ENCODE measurements around the gene SRPX. TPM values are rescaled to one million over a fixed set of nuclear protein-coding genes. Genes with fewer than 3 reads are reported as not detected.

SRPX gene
- total RNA-seq, 1 donor from 2014 or later, result 60.1 TPM

DNA sequence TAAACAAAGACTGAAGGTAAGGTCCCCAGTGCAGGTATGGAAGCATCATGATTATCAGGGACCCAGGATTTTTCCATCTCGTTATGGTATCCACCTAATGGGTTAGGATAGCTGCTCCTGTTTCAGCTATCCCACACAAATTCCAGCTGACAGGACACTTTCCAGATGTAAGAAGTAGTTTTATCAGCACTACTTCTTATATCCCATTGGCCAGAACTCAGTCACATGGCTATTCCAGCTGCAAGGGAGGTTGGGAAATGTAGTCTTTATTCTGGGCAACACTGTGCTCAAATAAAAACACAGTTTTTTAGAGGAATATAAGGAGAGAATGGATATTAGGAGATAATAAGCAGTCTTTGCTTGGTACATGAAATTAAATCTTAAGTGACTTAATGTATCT lies 96.7 kb downstream of the SRPX start:
- no peak for DNase-seq (ENCODE audit: low read depth)
- Histone ChIP-seq H3K4me3 (ENCODE audit: insufficient read depth, low read depth, low read length) (no peak overlapping the region), H3K79me2 (ENCODE audit: insufficient read depth, low read length) (no peaks in the 10 kb centered on the region), H3K27ac (ENCODE audit: low read depth, low read length) (no peak overlapping the region), H3K4me2 (ENCODE audit: low read length) (no peak overlapping the region), H2AFZ (ENCODE audit: low read depth, low read length) (no peak overlapping the region), H3K36me3 (ENCODE audit: insufficient read depth, low read length) (peaks cover 3% of the 10 kb centered on the region), H3K27me3 (ENCODE audit: insufficient read depth, low read length) (no peaks in the 10 kb centered on the region), H3K9ac (ENCODE audit: low read length) (no peak overlapping the region), H4K20me1 (ENCODE audit: insufficient read depth, low read length) (no peaks in the 10 kb centered on the region), H3K4me1 (ENCODE audit: insufficient read depth, low read length) (no peaks in the 10 kb centered on the region), H3K9me3 (ENCODE audit: insufficient read depth, low read depth, low read length) (no peaks in the 10 kb centered on the region)
- no peaks in the 10 kb centered on the region for H3K36me3 Mint-ChIP-seq (ENCODE audit: low read depth, unreplicated experiment)
- FAIRE-seq, result no peak
- H3K27me3 Mint-ChIP-seq (ENCODE audit: low read depth, unreplicated experiment), result no peaks in the 10 kb centered on the region
- H3K27ac Mint-ChIP-seq (ENCODE audit: unreplicated experiment), result no peak overlapping the region
- H3K4me1 Mint-ChIP-seq (ENCODE audit: low read depth, unreplicated experiment), result no peaks in the 10 kb centered on the region
- H3K4me3 Mint-ChIP-seq (ENCODE audit: unreplicated experiment), result no peak overlapping the region
- H3K9me3 Mint-ChIP-seq (ENCODE audit: unreplicated experiment), result no peaks in the 10 kb centered on the region
- TF ChIP-seq EZH2 (IDR thresholded peaks at IDR 0.05; ENCODE audit: insufficient read depth, low read length), result no peak
- TF ChIP-seq, protein P1, sequence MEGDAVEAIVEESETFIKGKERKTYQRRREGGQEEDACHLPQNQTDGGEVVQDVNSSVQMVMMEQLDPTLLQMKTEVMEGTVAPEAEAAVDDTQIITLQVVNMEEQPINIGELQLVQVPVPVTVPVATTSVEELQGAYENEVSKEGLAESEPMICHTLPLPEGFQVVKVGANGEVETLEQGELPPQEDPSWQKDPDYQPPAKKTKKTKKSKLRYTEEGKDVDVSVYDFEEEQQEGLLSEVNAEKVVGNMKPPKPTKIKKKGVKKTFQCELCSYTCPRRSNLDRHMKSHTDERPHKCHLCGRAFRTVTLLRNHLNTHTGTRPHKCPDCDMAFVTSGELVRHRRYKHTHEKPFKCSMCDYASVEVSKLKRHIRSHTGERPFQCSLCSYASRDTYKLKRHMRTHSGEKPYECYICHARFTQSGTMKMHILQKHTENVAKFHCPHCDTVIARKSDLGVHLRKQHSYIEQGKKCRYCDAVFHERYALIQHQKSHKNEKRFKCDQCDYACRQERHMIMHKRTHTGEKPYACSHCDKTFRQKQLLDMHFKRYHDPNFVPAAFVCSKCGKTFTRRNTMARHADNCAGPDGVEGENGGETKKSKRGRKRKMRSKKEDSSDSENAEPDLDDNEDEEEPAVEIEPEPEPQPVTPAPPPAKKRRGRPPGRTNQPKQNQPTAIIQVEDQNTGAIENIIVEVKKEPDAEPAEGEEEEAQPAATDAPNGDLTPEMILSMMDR (IDR thresholded peaks at IDR 0.05; ENCODE audit: insufficient read depth, low read depth, low read length), result no peak

DNA sequence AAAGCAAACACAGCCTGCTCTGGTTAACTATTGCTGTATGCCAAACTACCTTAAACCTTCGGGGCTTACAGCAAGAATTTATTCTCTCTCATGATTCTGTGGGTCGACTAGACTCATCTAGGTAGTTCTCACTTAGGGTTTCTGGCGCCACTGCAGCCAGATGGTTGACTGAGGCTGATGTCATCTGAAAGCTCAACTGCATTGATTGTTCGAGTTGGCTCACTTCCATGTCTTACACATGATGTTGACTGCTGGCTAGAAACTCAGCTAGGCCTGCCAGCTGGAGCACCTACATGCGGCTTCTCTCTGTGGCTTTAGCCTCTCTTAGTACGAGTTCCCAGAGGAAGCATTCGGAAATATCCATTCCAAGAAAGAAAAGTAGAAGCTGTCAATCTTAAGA lies 103.2 kb downstream of the SRPX start:
- Histone ChIP-seq H3K79me2 (ENCODE audit: insufficient read depth, low read length) (no peaks in the 10 kb centered on the region), H3K36me3 (ENCODE audit: insufficient read depth, low read length) (no peaks in the 10 kb centered on the region), H3K9ac (ENCODE audit: low read length) (no peak overlapping the region), H3K27ac (ENCODE audit: low read depth, low read length) (no peak overlapping the region), H4K20me1 (ENCODE audit: insufficient read depth, low read length) (no peaks in the 10 kb centered on the region), H3K4me1 (ENCODE audit: insufficient read depth, low read length) (no peaks in the 10 kb centered on the region), H3K27me3 (ENCODE audit: insufficient read depth, low read length) (no peaks in the 10 kb centered on the region), H2AFZ (ENCODE audit: low read depth, low read length) (no peak overlapping the region), H3K9me3 (ENCODE audit: insufficient read depth, low read depth, low read length) (no peaks in the 10 kb centered on the region), H3K4me3 (ENCODE audit: insufficient read depth, low read depth, low read length) (no peak overlapping the region), H3K4me2 (ENCODE audit: low read length) (no peak overlapping the region)
- Mint-ChIP-seq H3K27me3 (ENCODE audit: low read depth, unreplicated experiment) (no peaks in the 10 kb centered on the region), H3K4me3 (ENCODE audit: unreplicated experiment) (no peak overlapping the region), H3K27ac (ENCODE audit: unreplicated experiment) (no peak overlapping the region), H3K36me3 (ENCODE audit: low read depth, unreplicated experiment) (no peaks in the 10 kb centered on the region), H3K9me3 (ENCODE audit: unreplicated experiment) (no peaks in the 10 kb centered on the region), H3K4me1 (ENCODE audit: low read depth, unreplicated experiment) (no peaks in the 10 kb centered on the region)
- FAIRE-seq, result no peak
- DNase-seq (ENCODE audit: low read depth), result peak; percentile 71
- TF ChIP-seq, protein P1 (IDR thresholded peaks at IDR 0.05; ENCODE audit: insufficient read depth, low read depth, low read length), result no peak
- no peak for TF ChIP-seq EZH2 (IDR thresholded peaks at IDR 0.05; ENCODE audit: insufficient read depth, low read length)

DNA sequence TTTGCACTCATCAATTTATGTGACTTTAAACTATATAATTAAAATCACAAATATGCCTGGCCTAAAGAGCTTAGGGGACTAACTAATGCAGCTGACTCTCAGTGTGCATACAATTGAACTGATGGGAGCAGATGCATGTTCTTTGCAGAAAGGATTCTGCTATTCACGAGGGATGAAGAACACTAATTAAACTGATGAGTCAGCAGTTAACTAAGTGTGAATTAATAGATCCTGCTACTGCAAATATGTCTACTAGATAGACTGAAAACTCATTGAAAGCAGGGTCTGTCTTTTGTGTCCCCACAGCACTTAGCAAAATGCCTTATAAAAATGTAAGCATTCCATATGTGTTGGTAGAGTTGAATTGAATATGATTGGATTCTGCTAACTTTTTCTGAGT lies 104.0 kb downstream of the SRPX start:
- Mint-ChIP-seq H3K4me3 (ENCODE audit: unreplicated experiment) (no peak overlapping the region), H3K36me3 (ENCODE audit: low read depth, unreplicated experiment) (no peaks in the 10 kb centered on the region), H3K9me3 (ENCODE audit: unreplicated experiment) (no peaks in the 10 kb centered on the region), H3K27me3 (ENCODE audit: low read depth, unreplicated experiment) (no peaks in the 10 kb centered on the region), H3K4me1 (ENCODE audit: low read depth, unreplicated experiment) (no peaks in the 10 kb centered on the region), H3K27ac (ENCODE audit: unreplicated experiment) (no peak overlapping the region)
- H4K20me1 ChIP-seq (ENCODE audit: insufficient read depth, low read length), result no peaks in the 10 kb centered on the region
- H3K9me3 ChIP-seq (ENCODE audit: insufficient read depth, low read depth, low read length), result no peaks in the 10 kb centered on the region
- H3K9ac ChIP-seq (ENCODE audit: low read length), result no peak overlapping the region
- no peak overlapping the region for H3K27ac ChIP-seq (ENCODE audit: low read depth, low read length)
- H3K4me2 ChIP-seq (ENCODE audit: low read length), result no peak overlapping the region
- H3K79me2 ChIP-seq (ENCODE audit: insufficient read depth, low read length), result no peaks in the 10 kb centered on the region
- H3K4me1 ChIP-seq (ENCODE audit: insufficient read depth, low read length), result no peaks in the 10 kb centered on the region
- H3K4me3 ChIP-seq (ENCODE audit: insufficient read depth, low read depth, low read length), result no peak overlapping the region
- no peaks in the 10 kb centered on the region for H3K36me3 ChIP-seq (ENCODE audit: insufficient read depth, low read length)
- FAIRE-seq, result peak; percentile 50
- TF ChIP-seq, protein P1 (IDR thresholded peaks at IDR 0.05; ENCODE audit: insufficient read depth, low read depth, low read length), result no peak
- TF ChIP-seq EZH2 (IDR thresholded peaks at IDR 0.05; ENCODE audit: insufficient read depth, low read length), result no peak
- no peak for DNase-seq (ENCODE audit: low read depth)
- H3K27me3 ChIP-seq (ENCODE audit: insufficient read depth, low read length), result no peaks in the 10 kb centered on the region
- H2AFZ ChIP-seq (ENCODE audit: low read depth, low read length), result no peak overlapping the region

All from astrocyte (in vitro differentiated cells and primary cell).